ENCODE results near the gene CTCFL. TPM values are rescaled to one million over a fixed set of nuclear protein-coding genes. Genes with fewer than 3 reads are reported as not detected.

Gene CTCFL
- total RNA-seq, 1 donor from 2014 or later: 0.27 TPM

GRCh38 chr20:57536120-57536708, 11.3 kb upstream of the CTCFL start:
- Mint-ChIP-seq H3K4me1 (peaks cover 11% of the 10 kb centered on the region), H3K27ac (no peak overlapping the region), H3K27me3 (ENCODE audit: low read depth) (peaks cover 90% of the 10 kb centered on the region), H3K36me3 (peaks cover 6% of the 10 kb centered on the region), H3K4me3 (no peak overlapping the region), H3K9me3 (peaks cover 32% of the 10 kb centered on the region)
- TF ChIP-seq CTCF (IDR thresholded peaks at IDR 0.05; ENCODE audit: unreplicated experiment): no peak
- DNase-seq (ENCODE audit: low spot score in 2 of 2, unreplicated experiment in 2 of 2): no peak

- H3K4me1 Mint-ChIP-seq: peaks cover 3% of the 10 kb centered on the region
- no peak overlapping the region for H3K27ac Mint-ChIP-seq
- H3K9me3 Mint-ChIP-seq: peaks cover 32% of the 10 kb centered on the region
- DNase-seq (ENCODE audit: low spot score in 2 of 2, unreplicated experiment in 2 of 2): no peak
- no peak for TF ChIP-seq CTCF (IDR thresholded peaks at IDR 0.05; ENCODE audit: unreplicated experiment)
- no peak overlapping the region for H3K4me3 Mint-ChIP-seq
- H3K27me3 Mint-ChIP-seq (ENCODE audit: low read depth): peaks cover 87% of the 10 kb centered on the region
- H3K36me3 Mint-ChIP-seq: peaks cover 6% of the 10 kb centered on the region
Measured at GRCh38 chr20:57535297-57535696, 10.4 kb upstream of the CTCFL start.

- Mint-ChIP-seq H3K4me1 (peaks cover 8% of the 10 kb centered on the region), H3K27ac (no peak overlapping the region), H3K27me3 (ENCODE audit: low read depth) (peaks cover 88% of the 10 kb centered on the region), H3K9me3 (peaks cover 17% of the 10 kb centered on the region), H3K36me3 (peaks cover 2% of the 10 kb centered on the region), H3K4me3 (no peak overlapping the region)
- no peak for DNase-seq (ENCODE audit: low spot score in 2 of 2, unreplicated experiment in 2 of 2)
- no peak for TF ChIP-seq CTCF (IDR thresholded peaks at IDR 0.05; ENCODE audit: unreplicated experiment)
Measured at GRCh38 chr20:57532104-57532503, 7.2 kb upstream of the CTCFL start.

GRCh38 chr20:57530327-57530981, 5.5 kb upstream of the CTCFL start:
- Mint-ChIP-seq H3K36me3 (no peaks in the 10 kb centered on the region), H3K4me3 (no peak overlapping the region), H3K4me1 (peaks cover 10% of the 10 kb centered on the region), H3K27me3 (ENCODE audit: low read depth) (peaks cover 75% of the 10 kb centered on the region), H3K27ac (no peak overlapping the region), H3K9me3 (peaks cover 7% of the 10 kb centered on the region)
- TF ChIP-seq CTCF (IDR thresholded peaks at IDR 0.05; ENCODE audit: unreplicated experiment): no peak
- DNase-seq (ENCODE audit: low spot score in 2 of 2, unreplicated experiment in 2 of 2): no peak

- DNase-seq (ENCODE audit: low spot score in 2 of 2, unreplicated experiment in 2 of 2): no peak
- Mint-ChIP-seq H3K36me3 (no peaks in the 10 kb centered on the region), H3K4me1 (peaks cover 10% of the 10 kb centered on the region), H3K4me3 (no peak overlapping the region), H3K9me3 (peaks cover 7% of the 10 kb centered on the region), H3K27ac (no peak overlapping the region), H3K27me3 (ENCODE audit: low read depth) (peaks cover 69% of the 10 kb centered on the region)
- TF ChIP-seq CTCF (IDR thresholded peaks at IDR 0.05; ENCODE audit: unreplicated experiment): no peak
Measured at GRCh38 chr20:57529810-57530209, 4.9 kb upstream of the CTCFL start.

All from mesothelial cell of epicardium (in vitro differentiated cells).